Osteocyte (in vitro differentiated cells): ENCODE measurements around the gene VEPH1. TPM values are rescaled to one million over a fixed set of nuclear protein-coding genes. Genes with fewer than 3 reads are reported as not detected.

Experiments
- DNase-seq: peaks from one replicate; pipeline ENCODE4 v3.0.0; 2021; ENCODE audit warnings: mixed read lengths; ENCODE audit not compliant: unreplicated experiment; ENCODE audit errors: extremely low spot score
- H3K27ac Mint-ChIP-seq: one replicate; pipeline ENCODE4 v1.8.0; 2021; ENCODE audit warnings: mild to moderate bottlenecking, mixed read lengths; ENCODE audit not compliant: unreplicated experiment
- H3K27me3 Mint-ChIP-seq: one replicate; pipeline ENCODE4 v1.8.0; 2021; ENCODE audit warnings: mixed read lengths; ENCODE audit not compliant: unreplicated experiment
- H3K36me3 Mint-ChIP-seq: one replicate; pipeline ENCODE4 v1.8.0; 2021; ENCODE audit warnings: mixed read lengths; ENCODE audit not compliant: unreplicated experiment
- H3K4me1 Mint-ChIP-seq: one replicate; pipeline ENCODE4 v1.8.0; 2021; ENCODE audit warnings: mixed read lengths; ENCODE audit not compliant: unreplicated experiment
- H3K4me3 Mint-ChIP-seq: one replicate; pipeline ENCODE4 v1.8.0; 2021; ENCODE audit warnings: mild to moderate bottlenecking, moderate library complexity, mixed read lengths; ENCODE audit not compliant: unreplicated experiment
- H3K9me3 Mint-ChIP-seq: one replicate; pipeline ENCODE4 v1.8.0; 2021; ENCODE audit warnings: mixed read lengths; ENCODE audit not compliant: unreplicated experiment
- total RNA-seq: library from RNA; stranded (reverse); gene quantifications from 2 replicates; pipeline ENCODE4 v1.2.1, GENCODE V29; 2021
- TF ChIP-seq, protein P1 (sequence below): fragments of 200-600 bp; sonication (generic); IDR thresholded peaks from 2 replicates; pipeline ENCODE4 v1.5.0; 2021; ENCODE audit warnings: antibody characterized with exemption, mild to moderate bottlenecking, moderate library complexity

The VEPH1 gene
- total RNA-seq, 1 donor from 2014 or later = 0.46 TPM

DNA sequence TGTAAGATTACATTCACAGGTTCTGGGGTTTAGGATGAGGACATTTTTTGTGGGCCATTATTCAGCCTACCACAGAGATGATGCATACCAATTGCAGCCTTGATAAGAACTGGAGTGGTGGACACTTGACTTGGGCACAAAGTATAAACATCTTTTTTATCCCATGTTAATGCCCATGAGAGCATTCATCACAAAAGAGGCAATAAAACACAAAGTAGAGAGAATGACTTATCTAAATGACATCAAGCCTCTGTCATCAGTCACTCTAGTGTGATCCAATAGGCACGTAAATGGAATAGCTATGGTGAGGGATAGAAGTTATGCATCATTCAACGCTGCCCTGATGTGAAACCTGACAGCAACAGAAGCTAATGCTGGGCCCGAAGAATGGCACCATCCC lies 25.8 kb downstream of the VEPH1 start:
- H3K4me1 Mint-ChIP-seq = no peaks in the 10 kb centered on the region
- no peaks in the 10 kb centered on the region for H3K9me3 Mint-ChIP-seq
- H3K27me3 Mint-ChIP-seq = no peaks in the 10 kb centered on the region
- DNase-seq = no peak
- no peaks in the 10 kb centered on the region for H3K36me3 Mint-ChIP-seq
- H3K4me3 Mint-ChIP-seq = no peak overlapping the region
- no peak overlapping the region for H3K27ac Mint-ChIP-seq
- TF ChIP-seq, protein P1, sequence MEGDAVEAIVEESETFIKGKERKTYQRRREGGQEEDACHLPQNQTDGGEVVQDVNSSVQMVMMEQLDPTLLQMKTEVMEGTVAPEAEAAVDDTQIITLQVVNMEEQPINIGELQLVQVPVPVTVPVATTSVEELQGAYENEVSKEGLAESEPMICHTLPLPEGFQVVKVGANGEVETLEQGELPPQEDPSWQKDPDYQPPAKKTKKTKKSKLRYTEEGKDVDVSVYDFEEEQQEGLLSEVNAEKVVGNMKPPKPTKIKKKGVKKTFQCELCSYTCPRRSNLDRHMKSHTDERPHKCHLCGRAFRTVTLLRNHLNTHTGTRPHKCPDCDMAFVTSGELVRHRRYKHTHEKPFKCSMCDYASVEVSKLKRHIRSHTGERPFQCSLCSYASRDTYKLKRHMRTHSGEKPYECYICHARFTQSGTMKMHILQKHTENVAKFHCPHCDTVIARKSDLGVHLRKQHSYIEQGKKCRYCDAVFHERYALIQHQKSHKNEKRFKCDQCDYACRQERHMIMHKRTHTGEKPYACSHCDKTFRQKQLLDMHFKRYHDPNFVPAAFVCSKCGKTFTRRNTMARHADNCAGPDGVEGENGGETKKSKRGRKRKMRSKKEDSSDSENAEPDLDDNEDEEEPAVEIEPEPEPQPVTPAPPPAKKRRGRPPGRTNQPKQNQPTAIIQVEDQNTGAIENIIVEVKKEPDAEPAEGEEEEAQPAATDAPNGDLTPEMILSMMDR = no peak

DNA sequence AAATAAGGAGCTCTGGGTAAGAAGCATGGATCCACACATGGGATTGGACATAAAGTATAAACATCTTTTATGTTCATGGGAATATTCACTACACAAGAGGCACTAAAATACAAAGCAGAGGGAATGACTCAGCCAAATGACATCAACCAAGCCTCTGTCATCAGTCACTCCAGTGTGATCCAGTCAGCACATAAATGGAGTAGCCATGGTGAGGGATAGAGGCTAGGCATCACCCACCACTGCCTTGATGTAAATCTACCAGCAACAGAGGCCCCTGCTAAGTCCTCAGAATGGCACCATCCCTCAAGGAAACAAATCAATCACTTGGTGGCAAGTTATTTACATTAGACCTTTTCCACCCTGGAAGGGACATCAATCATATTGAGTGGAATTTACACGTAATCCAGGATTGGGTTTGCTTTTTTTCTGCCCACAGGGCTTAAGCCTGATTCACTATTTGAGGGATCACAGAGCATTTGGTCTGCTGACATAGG lies 27.2 kb downstream of the VEPH1 start:
- Mint-ChIP-seq H3K36me3 (no peaks in the 10 kb centered on the region), H3K4me3 (no peak overlapping the region), H3K27me3 (no peaks in the 10 kb centered on the region), H3K27ac (no peak overlapping the region), H3K9me3 (no peaks in the 10 kb centered on the region), H3K4me1 (no peaks in the 10 kb centered on the region)
- TF ChIP-seq, protein P1 = no peak
- DNase-seq = no peak

DNA sequence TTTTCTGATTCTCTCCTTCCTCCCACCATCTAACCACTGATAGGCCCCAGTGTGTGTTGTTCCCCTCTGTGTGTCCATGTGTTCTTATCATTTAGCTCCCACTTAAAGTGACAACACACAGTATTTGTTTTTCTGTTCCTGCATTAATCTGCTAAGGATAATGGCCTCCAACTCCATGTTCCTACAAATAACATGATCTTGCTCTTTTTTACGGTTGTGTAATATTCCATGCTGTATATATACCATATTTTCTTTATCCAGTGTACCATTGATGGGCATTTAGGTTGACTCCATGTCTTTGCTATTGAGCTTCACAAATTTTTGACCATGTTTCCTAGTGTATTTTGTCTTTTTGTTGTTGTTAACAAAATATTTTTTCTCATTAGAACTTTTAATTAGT lies 30.6 kb downstream of the VEPH1 start:
- no peak overlapping the region for H3K4me3 Mint-ChIP-seq
- TF ChIP-seq, protein P1 = no peak

GRCh38 chr3:157471064-157471463 lies 32.2 kb downstream of the VEPH1 start:
- H3K36me3 Mint-ChIP-seq = no peaks in the 10 kb centered on the region
- no peaks in the 10 kb centered on the region for H3K27me3 Mint-ChIP-seq
- TF ChIP-seq, protein P1 = no peak
- H3K9me3 Mint-ChIP-seq = no peaks in the 10 kb centered on the region
- H3K4me3 Mint-ChIP-seq = no peak overlapping the region
- H3K27ac Mint-ChIP-seq = no peak overlapping the region
- peaks cover 13% of the 10 kb centered on the region for H3K4me1 Mint-ChIP-seq
- DNase-seq = no peak

More for the DNA sequence above, 30.6 kb downstream of the VEPH1 start:
- Mint-ChIP-seq H3K4me1 (peaks cover 2% of the 10 kb centered on the region), H3K9me3 (no peaks in the 10 kb centered on the region), H3K27ac (no peak overlapping the region), H3K36me3 (no peaks in the 10 kb centered on the region), H3K27me3 (no peaks in the 10 kb centered on the region)
- DNase-seq = no peak

DNA sequence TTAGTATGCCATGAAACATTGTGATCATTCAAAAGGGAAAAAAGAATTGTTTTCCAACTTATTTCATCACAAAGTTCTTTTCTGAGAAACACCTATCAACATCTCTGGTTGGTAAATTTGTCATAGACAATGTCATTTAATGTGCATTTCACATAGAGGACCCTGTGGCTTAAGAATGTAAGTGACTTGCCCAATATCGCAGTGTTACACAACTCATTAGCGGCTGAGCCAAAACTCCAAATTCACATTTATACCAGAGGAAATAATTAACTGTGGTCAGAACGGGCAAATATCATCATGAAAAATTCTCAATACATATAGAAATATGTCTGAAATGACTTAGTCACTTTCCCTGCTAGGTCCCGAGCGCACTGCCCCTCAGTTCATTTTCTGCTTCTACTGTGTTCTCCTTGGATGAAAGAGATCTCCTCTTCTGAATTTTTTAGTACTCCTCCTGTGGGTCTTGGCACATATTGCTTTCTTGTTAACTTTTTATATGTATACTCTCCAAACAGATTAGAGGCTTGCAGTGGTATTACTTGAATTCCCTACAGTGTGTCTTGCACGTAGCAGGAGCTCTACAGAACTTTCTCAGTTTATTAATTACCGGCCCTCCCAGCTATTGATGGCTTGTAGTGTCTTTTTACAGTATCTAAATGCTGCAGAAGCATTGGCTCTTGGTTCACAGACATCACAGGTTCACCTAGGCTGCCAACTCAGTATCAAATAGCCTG lies 33.5 kb downstream of the VEPH1 start:
- Mint-ChIP-seq H3K27ac (no peak overlapping the region), H3K36me3 (no peaks in the 10 kb centered on the region), H3K9me3 (no peaks in the 10 kb centered on the region), H3K4me1 (peaks cover 13% of the 10 kb centered on the region), H3K27me3 (no peaks in the 10 kb centered on the region), H3K4me3 (no peak overlapping the region)
- TF ChIP-seq, protein P1 = no peak
- no peak for DNase-seq
